H9 (cell line): ENCODE measurements around the gene ATP1A4. TPM values are rescaled to one million over a fixed set of nuclear protein-coding genes. Genes with fewer than 3 reads are reported as not detected.

Experiments
- DNase-seq: peaks from one replicate; pipeline ENCODE4 v3.0.0-alpha.2; 2017
- H2AFZ ChIP-seq: one replicate; pipeline ENCODE4 v1.6.1; 2013; ENCODE audit warnings: mild to moderate bottlenecking, low read length, control low read depth, moderate library complexity
- H2AK5ac ChIP-seq: 2 replicates; pipeline ENCODE4 v1.6.1; 2013; ENCODE audit warnings: low read length, control low read depth, mixed read lengths; ENCODE audit not compliant: insufficient read length
- H2BK120ac ChIP-seq: one replicate; pipeline ENCODE4 v1.6.1; 2013; ENCODE audit warnings: low read depth, mild to moderate bottlenecking, low read length, control low read depth, inconsistent platforms; ENCODE audit not compliant: poor library complexity, severe bottlenecking
- H2BK12ac ChIP-seq: 2 replicates; pipeline ENCODE4 v1.6.1; 2013; ENCODE audit warnings: low read length, control low read depth, mixed read lengths, low read depth; ENCODE audit not compliant: insufficient read length
- H2BK15ac ChIP-seq: 2 replicates; pipeline ENCODE4 v1.6.1; 2013; ENCODE audit warnings: low read depth, low read length, control low read depth
- H2BK20ac ChIP-seq: one replicate; pipeline ENCODE4 v1.6.1; 2013; ENCODE audit warnings: low read depth, mild to moderate bottlenecking, low read length, control low read depth, inconsistent platforms; ENCODE audit not compliant: poor library complexity, severe bottlenecking
- H2BK5ac ChIP-seq: 2 replicates; pipeline ENCODE4 v1.6.1; 2013; ENCODE audit warnings: low read length, control low read depth, mixed read lengths; ENCODE audit not compliant: insufficient read length
- H3K14ac ChIP-seq: 2 replicates; pipeline ENCODE4 v1.6.1; 2013; ENCODE audit warnings: low read length, control low read depth; ENCODE audit not compliant: insufficient read depth
- H3K18ac ChIP-seq: 2 replicates; pipeline ENCODE4 v1.6.1; 2013; ENCODE audit warnings: low read depth, mild to moderate bottlenecking, mixed read lengths, low read length, control low read depth; ENCODE audit not compliant: insufficient read length
- H3K23ac ChIP-seq: 2 replicates; pipeline ENCODE4 v1.6.1; 2013; ENCODE audit warnings: low read length, control low read depth, mixed read lengths, low read depth; ENCODE audit not compliant: insufficient read length
- H3K23me2 ChIP-seq: 2 replicates; pipeline ENCODE4 v1.6.1; 2013; ENCODE audit warnings: low read depth, mild to moderate bottlenecking, mixed read lengths, low read length, control low read depth; ENCODE audit not compliant: insufficient read length, poor library complexity, severe bottlenecking
- H3K27ac ChIP-seq: 2 replicates; pipeline ENCODE4 v1.5.1; 2013; ENCODE audit warnings: low read length, control low read depth, mixed read lengths, low read depth; ENCODE audit not compliant: insufficient read length
- H3K27me3 ChIP-seq: 2 replicates; pipeline ENCODE4 v1.6.1; 2013; ENCODE audit warnings: low read length, control low read depth, inconsistent platforms; ENCODE audit not compliant: insufficient read depth
- H3K4ac ChIP-seq: 2 replicates; pipeline ENCODE4 v1.6.1; 2013; ENCODE audit warnings: low read depth, mild to moderate bottlenecking, control low read depth, inconsistent platforms, low read length, moderate library complexity
- H3K4me1 ChIP-seq: 2 replicates; pipeline ENCODE4 v1.6.1; 2013; ENCODE audit warnings: low read length, control low read depth, inconsistent platforms; ENCODE audit not compliant: insufficient read depth
- H3K4me2 ChIP-seq: 2 replicates; pipeline ENCODE4 v1.6.1; 2013; ENCODE audit warnings: low read length, control low read depth, mixed read lengths; ENCODE audit not compliant: insufficient read length, insufficient read depth
- H3K56ac ChIP-seq: 2 replicates; pipeline ENCODE4 v1.6.1; 2013; ENCODE audit warnings: low read depth, mild to moderate bottlenecking, mixed read lengths, low read length, control low read depth; ENCODE audit not compliant: insufficient read length
- H3K79me1 ChIP-seq: 2 replicates; pipeline ENCODE4 v1.6.1; 2013; ENCODE audit warnings: low read depth, mild to moderate bottlenecking, moderate library complexity, low read length, control low read depth, inconsistent platforms; ENCODE audit not compliant: insufficient read depth, poor library complexity, severe bottlenecking
- H3K79me2 ChIP-seq: 2 replicates; pipeline ENCODE4 v1.6.1; 2013; ENCODE audit warnings: low read length, control low read depth, inconsistent platforms; ENCODE audit not compliant: insufficient read depth
- H3K9ac ChIP-seq: 2 replicates; pipeline ENCODE4 v1.6.1; 2013; ENCODE audit warnings: low read length, control low read depth, mixed read lengths; ENCODE audit not compliant: insufficient read length; ENCODE audit errors: extremely low read depth
- H3K9me3 ChIP-seq: one replicate; pipeline ENCODE4 v1.6.1; 2013; ENCODE audit warnings: low read depth, low read length, inconsistent platforms; ENCODE audit not compliant: control insufficient read depth
- H3T11ph ChIP-seq: one replicate; pipeline ENCODE4 v1.6.1; 2013; ENCODE audit warnings: mild to moderate bottlenecking, low read length, control low read depth, inconsistent platforms
- H4K20me1 ChIP-seq: one replicate; pipeline ENCODE4 v1.6.1; 2013; ENCODE audit not compliant: control insufficient read depth, insufficient read length, insufficient read depth
- H4K5ac ChIP-seq: 2 replicates; pipeline ENCODE4 v1.6.1; 2013; ENCODE audit warnings: low read depth, mild to moderate bottlenecking, mixed read lengths, low read length, control low read depth; ENCODE audit not compliant: insufficient read length
- H4K8ac ChIP-seq: replicated peaks from 2 replicates; pipeline ENCODE4 v1.6.1; 2013; ENCODE audit warnings: low read length, control low read depth, mixed read lengths, low read depth; ENCODE audit not compliant: insufficient read length
- H4K91ac ChIP-seq: 2 replicates; pipeline ENCODE4 v1.6.1; 2013; ENCODE audit warnings: low read depth, mild to moderate bottlenecking, moderate library complexity, mixed read lengths, low read length, control low read depth; ENCODE audit not compliant: insufficient read length
- H3K27ac Mint-ChIP-seq, 3 experiments: 2 replicates in 2 of 3; 3 replicates in 1 of 3; pipeline ENCODE4 v1.8.0; 2020 to 2021; ENCODE audit warnings: mixed read lengths in 3 of 3, mild to moderate bottlenecking in 1 of 3, moderate library complexity in 1 of 3
- H3K27me3 Mint-ChIP-seq: 2 replicates; pipeline ENCODE4 v1.8.0; 2021; ENCODE audit warnings: low read depth, mild to moderate bottlenecking, moderate library complexity, mixed read lengths
- H3K36me3 Mint-ChIP-seq, 3 experiments: 2 replicates in 2 of 3; 3 replicates in 1 of 3; pipeline ENCODE4 v1.8.0; 2020 to 2021; ENCODE audit warnings: low read depth in 3 of 3, mixed read lengths in 3 of 3; ENCODE audit not compliant: insufficient read depth in 1 of 3
- H3K4me1 Mint-ChIP-seq, 2 experiments: 2 replicates each; pipeline ENCODE4 v1.8.0; 2020; ENCODE audit warnings: mixed read lengths in 2 of 2
- H3K4me3 Mint-ChIP-seq, 2 experiments: 2 replicates in 1 of 2; 3 replicates in 1 of 2; pipeline ENCODE4 v1.8.0; 2020 to 2021; ENCODE audit warnings: mild to moderate bottlenecking in 2 of 2, mixed read lengths in 2 of 2, moderate library complexity in 1 of 2
- H3K9me3 Mint-ChIP-seq, 2 experiments: 2 replicates in 1 of 2; 3 replicates in 1 of 2; pipeline ENCODE4 v1.8.0; 2020; ENCODE audit warnings: mild to moderate bottlenecking in 2 of 2, mixed read lengths in 2 of 2, moderate library complexity in 1 of 2
- WGBS: extraction: QIAGEN DNeasy Blood & Tissue Kit; methylation state at CpG from one replicate; pipeline ENCODE4 v1.1.7; 2013; ENCODE audit warnings: missing lambda C conversion rate, low lambda C conversion rate, mixed read lengths; ENCODE audit not compliant: insufficient read length; ENCODE audit errors: extremely low coverage; 5-methylcytosine and 5-hydroxymethylcytosine counted together
- total RNA-seq: library from RNA; stranded (reverse); gene quantifications from 2 replicates; pipeline ENCODE4 v1.2.1, GENCODE V29; 2021
- TF ChIP-seq, protein P1 (sequence below): fragments of 200-600 bp; sonication (generic); conservative IDR thresholded peaks from 3 replicates; pipeline ENCODE4 v1.8.0; 2021; ENCODE audit warnings: antibody characterized with exemption, mild to moderate bottlenecking

The ATP1A4 gene
- total RNA-seq, 1 experiment from 2014 or later = 0.20 TPM

DNA sequence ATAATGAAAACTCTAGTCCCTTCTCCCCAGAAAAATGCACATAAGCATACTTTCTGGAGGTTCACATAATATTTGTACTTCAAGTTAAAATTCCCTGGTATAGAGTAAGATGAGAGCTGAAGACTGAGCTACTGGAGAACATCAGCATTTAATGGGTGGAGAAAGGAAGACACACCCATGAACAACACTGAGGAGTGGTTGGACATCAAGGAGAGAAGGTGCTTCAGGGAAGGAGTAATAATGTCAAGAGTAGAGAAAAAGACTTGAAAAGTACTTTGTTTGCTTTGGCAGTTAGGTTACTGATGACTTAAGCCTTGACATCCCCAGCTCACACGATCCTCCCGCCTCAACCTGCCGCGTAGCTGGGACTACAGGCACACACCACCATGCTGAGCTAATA, 75.6 kb downstream of the ATP1A4 start:
- H3K14ac ChIP-seq = no peak overlapping the region
- H3K79me2 ChIP-seq = no peaks in the 10 kb centered on the region
- no peak overlapping the region for H2BK20ac ChIP-seq
- H2BK15ac ChIP-seq = no peak overlapping the region
- no peak overlapping the region for H4K5ac ChIP-seq
- no peaks in the 10 kb centered on the region for H3K9me3 ChIP-seq
- no peak overlapping the region for H3K56ac ChIP-seq
- H3K4me3 Mint-ChIP-seq = no peak overlapping the region
- H3K4ac ChIP-seq = no peak overlapping the region
- TF ChIP-seq, protein P1, sequence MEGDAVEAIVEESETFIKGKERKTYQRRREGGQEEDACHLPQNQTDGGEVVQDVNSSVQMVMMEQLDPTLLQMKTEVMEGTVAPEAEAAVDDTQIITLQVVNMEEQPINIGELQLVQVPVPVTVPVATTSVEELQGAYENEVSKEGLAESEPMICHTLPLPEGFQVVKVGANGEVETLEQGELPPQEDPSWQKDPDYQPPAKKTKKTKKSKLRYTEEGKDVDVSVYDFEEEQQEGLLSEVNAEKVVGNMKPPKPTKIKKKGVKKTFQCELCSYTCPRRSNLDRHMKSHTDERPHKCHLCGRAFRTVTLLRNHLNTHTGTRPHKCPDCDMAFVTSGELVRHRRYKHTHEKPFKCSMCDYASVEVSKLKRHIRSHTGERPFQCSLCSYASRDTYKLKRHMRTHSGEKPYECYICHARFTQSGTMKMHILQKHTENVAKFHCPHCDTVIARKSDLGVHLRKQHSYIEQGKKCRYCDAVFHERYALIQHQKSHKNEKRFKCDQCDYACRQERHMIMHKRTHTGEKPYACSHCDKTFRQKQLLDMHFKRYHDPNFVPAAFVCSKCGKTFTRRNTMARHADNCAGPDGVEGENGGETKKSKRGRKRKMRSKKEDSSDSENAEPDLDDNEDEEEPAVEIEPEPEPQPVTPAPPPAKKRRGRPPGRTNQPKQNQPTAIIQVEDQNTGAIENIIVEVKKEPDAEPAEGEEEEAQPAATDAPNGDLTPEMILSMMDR = no peak
- H3K4me1 ChIP-seq = no peaks in the 10 kb centered on the region
- no peak overlapping the region for H2BK120ac ChIP-seq
- H3K36me3 Mint-ChIP-seq = peaks cover 26 to 69% (median 38%) of the 10 kb centered on the region in 3 experiments; a peak in 6 of 7 replicates
- H3K4me2 ChIP-seq = no peak overlapping the region
- H3K18ac ChIP-seq = no peak overlapping the region
- H3K79me1 ChIP-seq = no peaks in the 10 kb centered on the region
- H3K4me1 Mint-ChIP-seq = no peaks in the 10 kb centered on the region
- no peak overlapping the region for H4K91ac ChIP-seq
- no peak overlapping the region for H2AFZ ChIP-seq
- H3K27ac Mint-ChIP-seq = no peak overlapping the region
- no peak overlapping the region for H2BK5ac ChIP-seq
- H2BK12ac ChIP-seq = no peak overlapping the region
- H3K23ac ChIP-seq = no peak overlapping the region
- no peaks in the 10 kb centered on the region for H3K9me3 Mint-ChIP-seq
- WGBS = no CpG with 5 or more reads among the region's 4 CpGs
- no peaks in the 10 kb centered on the region for H4K20me1 ChIP-seq
- H3K9ac ChIP-seq = no peak overlapping the region
- no peaks in the 10 kb centered on the region for H3K27me3 ChIP-seq
- H3T11ph ChIP-seq = no peak overlapping the region
- H2AK5ac ChIP-seq = no peak overlapping the region
- H3K27ac ChIP-seq = no peak overlapping the region
- no peaks in the 10 kb centered on the region for H3K23me2 ChIP-seq
- no peaks in the 10 kb centered on the region for H3K27me3 Mint-ChIP-seq
- H4K8ac ChIP-seq = no peak overlapping the region
- no peak for DNase-seq
